GM08714 (cell line): Measurements from ENCODE around the gene CABP2.
"Not testable (repeated sequence)": the region's sequence is repeated elsewhere in the genome, so short reads cannot be mapped to it uniquely, and the experiment has no call there.

Experiments used
- H3K4me3 ChIP-seq: fragments of 200-500 bp; sonication (Bioruptor generic); 2 replicates; pipeline ENCODE4 v1.5.1; 2014; ENCODE audit warnings: mild to moderate bottlenecking, low read length, inconsistent platforms
- ZNF274 ChIP-seq: IDR thresholded peaks from 2 replicates; pipeline ENCODE4 v1.6.1; 2012; ENCODE audit warnings: mild to moderate bottlenecking, low read depth, low read length

CABP2 gene

GRCh38 chr11:67523556-67524479, 572 bp upstream of the CABP2 start:
- no peak overlapping the region for H3K4me3 ChIP-seq
- no peak for TF ChIP-seq ZNF274

- H3K4me3 ChIP-seq, result no peak overlapping the region
- TF ChIP-seq ZNF274, result no peak
Measured at GRCh38 chr11:67522338-67522737, 908 bp downstream of the CABP2 start.

- H3K4me3 ChIP-seq, result no peak overlapping the region
- TF ChIP-seq ZNF274, result no peak
Measured at GRCh38 chr11:67521924-67522323, 1.3 kb downstream of the CABP2 start.

- TF ChIP-seq ZNF274, result no peak
- no peak overlapping the region for H3K4me3 ChIP-seq
Measured at GRCh38 chr11:67520856-67521824, 2.1 kb downstream of the CABP2 start.

- no peak for TF ChIP-seq ZNF274
- no peak overlapping the region for H3K4me3 ChIP-seq
Measured at GRCh38 chr11:67519726-67520125, 3.5 kb downstream of the CABP2 start.

GRCh38 chr11:67517784-67518552, 5.3 kb downstream of the CABP2 start:
- H3K4me3 ChIP-seq, result no peak overlapping the region
- TF ChIP-seq ZNF274, result no peak

GRCh38 chr11:67516806-67517205, 6.4 kb downstream of the CABP2 start:
- H3K4me3 ChIP-seq, result no peak overlapping the region
- TF ChIP-seq ZNF274, result no peak

- no peak for TF ChIP-seq ZNF274
Measured at GRCh38 chr11:67514116-67514515, 9.1 kb downstream of the CABP2 start.

GRCh38 chr11:67511558-67511957, 11.7 kb downstream of the CABP2 start:
- H3K4me3 ChIP-seq, result not testable (repeated sequence)

More at GRCh38 chr11:67514116-67514515, 9.1 kb downstream of the CABP2 start:
- H3K4me3 ChIP-seq, result no peak overlapping the region

GRCh38 chr11:67510023-67510345, 13.3 kb downstream of the CABP2 start:
- H3K4me3 ChIP-seq, result no peak overlapping the region
- TF ChIP-seq ZNF274, result no peak

- H3K4me3 ChIP-seq, result peak overlapping the region; percentile 61; the same call in 1 of the 2 replicates
- TF ChIP-seq ZNF274, result no peak
Measured at GRCh38 chr11:67508486-67509121, 14.6 kb downstream of the CABP2 start.

- peak within 1 kb of the TSS; percentile 67 for H3K4me3 ChIP-seq
- TF ChIP-seq ZNF274, result no peak
Measured at GRCh38 chr11:67507864-67508485, 15.3 kb downstream of the CABP2 start, which contains the start of gene CDK2AP2. CDK2AP2 (minus strand) TSS chr11:67508162; CDS start chr11:67508082, 80 bp downstream.
